HG02981 (cell line): Measurements from ENCODE around the gene ZDHHC7.
A peak's percentile ranks its signal among the peaks of the same experiment; 100 is the strongest.

Source experiments
- ATAC-seq: cut with Tn5 transposase; IDR thresholded peaks from one replicate; pipeline ENCODE4 v1.9.1; 2021; ENCODE audit warnings: mild to moderate bottlenecking, moderate library complexity; ENCODE audit not compliant: unreplicated experiment

Gene ZDHHC7

GRCh38 chr16:84970447-84971127, 40.7 kb downstream of the ZDHHC7 start:
- peak; percentile 73 for ATAC-seq

- no peak for ATAC-seq
Measured at GRCh38 chr16:84967828-84968227, 43.5 kb downstream of the ZDHHC7 start.

GRCh38 chr16:84965428-84966415, 45.6 kb downstream of the ZDHHC7 start:
- no peak for ATAC-seq

GRCh38 chr16:84964386-84965128, 46.8 kb downstream of the ZDHHC7 start:
- ATAC-seq = no peak

- ATAC-seq = no peak
Measured at GRCh38 chr16:84963066-84963465, 48.3 kb downstream of the ZDHHC7 start.

GRCh38 chr16:84960942-84961341, 50.4 kb downstream of the ZDHHC7 start:
- no peak for ATAC-seq

GRCh38 chr16:84959784-84960417, 51.4 kb downstream of the ZDHHC7 start:
- ATAC-seq = no peak

GRCh38 chr16:84959045-84959576, 52.2 kb downstream of the ZDHHC7 start:
- no peak for ATAC-seq

- ATAC-seq = no peak
Measured at GRCh38 chr16:84957792-84958191, 53.5 kb downstream of the ZDHHC7 start.

- ATAC-seq = no peak
Measured at GRCh38 chr16:84957192-84957591, 54.1 kb downstream of the ZDHHC7 start.

GRCh38 chr16:84955427-84955826, 55.9 kb downstream of the ZDHHC7 start:
- ATAC-seq = no peak

GRCh38 chr16:84953190-84953746, 58.1 kb downstream of the ZDHHC7 start:
- no peak for ATAC-seq

GRCh38 chr16:84952335-84953189, 58.8 kb downstream of the ZDHHC7 start:
- peak; percentile 47 for ATAC-seq

- no peak for ATAC-seq
Measured at GRCh38 chr16:84950906-84951305, 60.4 kb downstream of the ZDHHC7 start.

- ATAC-seq = no peak
Measured at GRCh38 chr16:84949772-84950436, 61.4 kb downstream of the ZDHHC7 start.

GRCh38 chr16:84948851-84949610, 62.3 kb downstream of the ZDHHC7 start:
- no peak for ATAC-seq

GRCh38 chr16:84947996-84948850, 63.1 kb downstream of the ZDHHC7 start:
- no peak for ATAC-seq
